ENCODE data around the gene HMGN3.

Gene HMGN3

DNA sequence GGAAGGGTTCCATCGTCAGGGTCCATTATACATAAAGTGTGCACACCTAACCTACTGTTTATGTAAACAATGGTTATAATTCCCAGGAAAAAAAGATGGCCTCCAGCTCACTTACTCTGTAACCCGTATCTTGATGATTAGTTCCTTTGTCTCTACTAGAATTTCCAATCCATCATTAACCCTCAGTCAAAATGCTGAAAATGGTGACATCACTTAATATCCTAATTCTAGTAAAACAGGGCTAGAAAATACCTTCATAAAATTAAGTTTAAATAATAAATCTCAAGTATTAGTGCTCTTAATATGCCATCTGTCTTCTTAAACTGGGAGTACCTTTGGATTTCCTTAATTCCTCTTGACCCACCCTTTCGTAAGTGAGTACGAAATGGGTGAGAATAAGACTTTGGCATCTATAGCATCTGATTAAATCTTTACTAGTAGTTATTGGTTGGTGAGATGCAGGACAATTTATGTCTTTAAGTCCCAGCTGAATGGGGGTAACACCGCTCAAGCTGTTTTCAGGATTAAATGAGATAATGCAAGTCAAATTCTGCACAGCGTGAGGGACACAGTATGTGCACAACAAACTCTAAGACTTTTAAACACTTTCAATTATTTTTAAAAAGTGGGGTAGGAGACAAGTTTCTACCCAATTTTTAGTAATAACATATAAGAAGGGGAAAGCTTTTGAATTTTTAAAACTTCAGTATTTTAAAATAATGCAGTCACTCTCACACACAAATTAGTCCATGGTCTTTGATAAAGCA lies 1.6 kb downstream of the HMGN3 start:
- DNase-seq (ENCODE audit: low read depth) = no peak

GRCh38 chr6:79231666-79232065 lies 2.8 kb downstream of the HMGN3 start:
- no peak for DNase-seq (ENCODE audit: low read depth)

DNA sequence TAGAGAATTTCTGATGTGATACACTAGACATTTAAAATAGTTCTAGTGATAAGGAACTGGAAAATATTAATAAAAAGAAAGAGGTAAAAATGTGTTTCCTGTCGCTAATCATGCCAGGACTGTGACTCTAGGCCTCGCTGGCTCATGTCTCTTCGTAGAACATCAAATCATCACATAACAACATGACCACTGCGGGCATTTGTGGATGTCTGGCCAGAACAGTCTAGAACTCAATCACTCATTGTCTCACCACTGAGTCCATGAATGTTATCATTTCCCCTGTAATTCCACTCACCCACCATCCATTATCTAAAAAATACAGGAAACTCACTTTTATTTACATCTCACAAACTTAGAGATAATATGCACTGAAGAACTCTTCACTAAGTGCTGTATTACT lies 3.4 kb downstream of the HMGN3 start:
- DNase-seq (ENCODE audit: low read depth) = no peak

DNA sequence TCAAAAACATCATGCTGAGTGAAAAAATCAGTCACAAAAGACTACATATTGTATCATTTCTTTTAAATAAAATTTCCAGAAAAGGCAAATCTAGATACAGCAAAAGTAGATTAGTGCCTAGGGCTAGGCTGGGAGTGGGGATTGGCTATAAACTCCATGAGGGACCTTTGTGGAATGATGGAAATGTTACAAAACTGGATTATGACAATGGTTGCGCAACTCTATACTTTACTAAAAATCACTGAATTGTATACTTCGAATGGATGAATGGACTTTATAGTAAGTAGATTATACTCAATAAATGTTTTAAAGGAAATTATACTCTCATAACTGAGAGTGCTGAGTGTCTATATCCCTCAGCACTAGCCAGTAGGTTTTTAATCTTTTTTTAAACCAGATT lies 4.3 kb downstream of the HMGN3 start:
- DNase-seq (ENCODE audit: low read depth) = no peak

DNA sequence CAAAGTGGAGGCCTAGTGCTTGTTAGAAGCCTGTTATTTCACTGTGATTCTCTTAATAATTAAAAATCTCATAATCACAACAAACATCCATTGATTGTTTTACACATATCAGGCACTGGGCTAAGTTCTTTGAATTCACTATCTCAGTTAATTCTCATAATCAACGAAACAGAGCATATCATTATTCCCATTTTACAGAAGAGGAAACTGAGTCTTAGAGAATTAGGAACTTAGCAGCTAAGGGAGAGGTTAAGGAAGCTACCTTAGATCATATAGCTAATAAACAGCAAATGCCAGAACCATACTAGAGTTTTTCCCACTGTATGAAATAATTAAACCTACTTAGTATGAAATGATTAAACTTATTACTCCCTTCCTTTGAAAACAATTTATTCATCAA lies 7.0 kb downstream of the HMGN3 start:
- DNase-seq (ENCODE audit: low read depth) = no peak

GRCh38 chr6:79226660-79227059 lies 7.8 kb downstream of the HMGN3 start:
- DNase-seq (ENCODE audit: low read depth) = no peak

GRCh38 chr6:79225717-79226599 lies 8.5 kb downstream of the HMGN3 start:
- DNase-seq (ENCODE audit: low read depth) = no peak

DNA sequence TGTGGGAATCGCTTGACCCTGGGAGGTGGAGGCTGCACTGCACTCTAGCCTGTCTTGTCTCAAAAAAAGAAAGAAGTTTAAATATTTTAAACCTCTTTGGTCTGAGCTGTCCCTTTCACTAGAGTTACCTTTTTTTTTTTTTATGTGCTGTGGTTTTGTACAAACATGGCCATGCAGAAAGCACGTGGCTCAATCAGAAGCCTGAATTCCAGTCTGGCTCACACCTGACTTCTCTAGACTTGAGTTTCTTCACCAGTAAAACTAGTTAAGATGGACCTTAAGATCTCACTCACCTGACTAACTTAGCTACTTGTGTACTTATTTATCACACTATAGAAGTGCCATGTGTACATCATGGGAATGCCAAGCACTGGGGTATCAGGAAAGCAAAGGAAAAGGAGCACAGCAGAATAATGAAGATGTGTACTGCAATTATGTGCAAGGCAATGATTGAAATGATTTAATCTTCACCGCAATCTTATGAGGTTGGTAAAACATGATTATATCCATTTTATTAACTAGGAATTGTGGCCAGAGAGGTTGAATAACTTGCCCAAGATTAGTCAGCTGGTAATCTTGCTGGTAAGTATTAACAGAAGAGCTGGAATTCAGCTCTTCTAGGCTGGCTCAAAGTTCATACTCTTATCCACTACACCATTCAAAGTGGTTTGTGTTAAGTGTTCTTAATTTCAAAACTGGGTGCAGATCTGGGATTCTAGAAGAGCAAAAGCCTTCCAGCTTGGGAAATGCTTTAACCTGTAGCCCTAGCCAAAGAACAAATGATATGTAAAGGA lies 10.7 kb downstream of the HMGN3 start:
- no peak for DNase-seq (ENCODE audit: low read depth)

GRCh38 chr6:79215213-79215824 lies 19.2 kb downstream of the HMGN3 start:
- no peak for DNase-seq (ENCODE audit: low read depth)

DNA sequence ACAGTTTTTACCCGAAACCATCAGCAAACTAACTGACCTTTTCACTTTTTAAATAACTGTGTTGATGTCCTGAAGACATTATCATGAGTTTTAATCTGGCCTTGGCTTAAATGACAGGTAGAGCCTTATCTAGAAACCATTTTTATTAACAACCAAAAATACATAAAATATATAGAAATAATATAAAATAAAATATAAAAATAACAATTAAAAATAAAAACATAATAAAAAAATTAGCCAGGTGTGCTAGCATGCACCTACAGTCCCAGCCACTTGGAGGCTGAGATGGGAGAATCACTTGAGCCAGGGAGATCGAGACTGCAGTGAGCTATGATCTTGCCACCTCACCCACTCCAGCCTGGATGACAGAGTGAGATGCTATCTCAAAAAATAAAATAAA lies 21.6 kb downstream of the HMGN3 start:
- no peak for DNase-seq (ENCODE audit: low read depth)

- DNase-seq (ENCODE audit: low read depth) = no peak
These were observed 25.7 kb downstream of the HMGN3 start for GRCh38 chr6:79208816-79209215.

- no peak for DNase-seq (ENCODE audit: low read depth)
These were observed 30.7 kb downstream of the HMGN3 start for GRCh38 chr6:79203753-79204253.

DNA sequence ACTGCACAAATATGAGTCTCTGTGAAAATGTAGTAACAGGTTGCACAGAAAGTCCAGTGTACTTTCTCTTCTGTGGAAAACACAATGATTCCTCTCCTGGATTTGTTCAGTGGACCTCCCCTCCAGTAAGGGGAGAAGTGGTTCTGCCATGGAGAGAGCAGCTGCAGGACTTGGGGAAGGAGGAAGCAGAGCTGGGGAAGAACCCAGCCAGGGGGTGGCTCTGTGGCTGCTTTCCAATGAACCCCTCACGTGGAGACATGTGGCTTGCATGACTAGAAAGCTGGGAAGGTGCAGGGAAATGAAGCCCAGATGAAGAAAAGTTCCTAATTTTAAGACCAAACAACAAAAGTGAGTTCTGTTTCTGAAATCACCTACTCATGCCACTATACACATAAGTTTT lies 31.9 kb downstream of the HMGN3 start:
- DNase-seq (ENCODE audit: low read depth) = no peak

DNA sequence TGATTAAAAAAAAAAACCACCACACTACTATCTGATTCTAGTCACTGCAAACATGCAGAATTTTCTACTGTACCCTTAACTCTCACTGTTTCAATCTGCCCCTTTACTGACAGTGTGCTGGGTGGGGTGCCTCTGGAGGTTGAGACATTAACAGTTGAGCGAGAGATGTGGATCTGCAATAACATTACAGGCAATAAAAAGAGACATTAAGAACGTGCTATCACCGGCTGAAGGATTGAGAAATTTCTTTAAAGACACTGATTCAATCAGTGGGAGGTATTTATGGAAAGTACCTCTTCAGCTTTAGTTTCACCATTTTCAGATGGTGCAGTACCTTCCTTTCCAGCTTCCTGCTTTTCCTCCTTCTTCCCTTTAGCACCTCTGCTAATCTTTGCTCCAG lies 32.5 kb downstream of the HMGN3 start:
- DNase-seq (ENCODE audit: low read depth) = no peak

DNA sequence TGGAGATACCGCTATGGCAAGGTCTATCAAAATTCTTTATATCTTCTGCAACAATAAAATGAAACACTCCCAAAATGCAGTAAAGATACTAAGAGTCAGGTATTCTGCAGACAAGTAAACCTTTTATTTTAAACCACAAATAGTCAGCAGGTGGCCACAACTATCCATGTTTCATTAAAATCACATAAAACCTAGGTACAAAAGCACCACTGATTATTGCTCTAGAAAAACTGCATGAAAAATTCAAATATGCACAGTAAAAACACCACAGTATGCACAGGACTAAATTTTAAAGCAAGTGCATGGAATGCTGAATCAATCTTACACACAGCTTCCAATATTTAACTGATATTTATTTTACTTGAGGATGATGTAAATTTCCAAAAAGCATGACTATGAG lies 33.3 kb downstream of the HMGN3 start:
- no peak for DNase-seq (ENCODE audit: low read depth)

GRCh38 chr6:79196912-79197311 lies 37.6 kb downstream of the HMGN3 start:
- DNase-seq (ENCODE audit: low read depth) = no peak

DNA sequence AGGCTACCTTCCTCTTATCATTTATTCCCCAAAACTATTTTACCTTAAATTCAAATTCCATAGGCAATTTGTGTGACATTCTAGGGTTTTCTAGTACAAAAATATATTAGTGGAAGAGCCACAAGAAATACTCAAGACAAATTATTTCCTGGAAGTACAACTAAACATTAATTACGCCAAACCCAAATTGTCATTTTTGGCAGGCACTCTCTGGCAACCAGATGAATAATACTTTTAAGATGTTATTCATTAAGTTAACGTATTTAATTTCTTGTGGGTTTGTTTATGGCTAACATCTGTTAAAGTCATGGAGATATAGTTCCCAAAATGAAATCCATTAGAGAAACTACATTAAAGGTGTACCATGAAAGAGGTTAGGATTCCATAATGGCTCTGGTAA lies 40.5 kb downstream of the HMGN3 start:
- no peak for DNase-seq (ENCODE audit: low read depth)

GRCh38 chr6:79189760-79190350 lies 44.6 kb downstream of the HMGN3 start:
- DNase-seq (ENCODE audit: low read depth) = no peak

GRCh38 chr6:79188885-79189480 lies 45.5 kb downstream of the HMGN3 start:
- no peak for DNase-seq (ENCODE audit: low read depth)

DNA sequence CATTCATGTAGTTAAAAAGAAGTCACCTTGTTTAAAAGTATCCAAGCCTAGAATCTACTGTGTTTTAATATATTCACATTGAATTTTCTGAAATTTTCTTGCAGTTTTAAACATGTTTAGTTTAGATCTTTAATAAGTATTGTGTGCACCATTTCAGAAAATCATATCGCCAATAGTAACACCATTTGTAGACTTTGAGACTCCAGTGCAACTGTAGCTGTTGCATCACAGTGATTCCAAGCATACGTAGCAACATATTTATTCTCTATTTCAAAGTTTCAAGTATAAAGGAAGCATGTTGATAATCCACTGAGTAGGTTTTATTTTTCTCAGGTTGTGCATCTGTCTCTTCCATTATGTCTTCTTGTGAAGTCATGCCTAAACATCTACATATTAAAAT lies 46.4 kb downstream of the HMGN3 start:
- DNase-seq (ENCODE audit: low read depth) = no peak

DNA sequence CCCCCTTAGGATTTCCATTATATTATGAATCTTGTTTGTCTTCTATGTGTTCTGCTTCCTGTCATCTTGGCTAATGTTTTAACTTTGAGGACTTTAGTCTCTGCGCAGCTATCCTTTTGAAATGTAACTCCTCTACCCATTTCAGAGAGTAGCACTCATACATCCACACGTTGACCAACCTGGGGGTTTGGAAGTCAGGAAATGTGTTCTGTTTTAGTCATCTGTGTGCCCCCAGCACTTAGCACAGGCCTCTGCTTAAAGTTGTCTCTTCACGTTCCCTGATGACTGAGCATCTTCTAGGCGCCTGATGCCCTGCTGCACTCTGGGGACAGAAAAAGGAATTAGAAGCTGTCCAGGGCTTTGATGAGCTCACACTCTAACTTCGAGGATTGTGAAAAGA lies 47.9 kb downstream of the HMGN3 start:
- DNase-seq (ENCODE audit: low read depth) = no peak
